WTC11 (cell line): Measurements from ENCODE around the gene TMEM94.

Experiments used
- E2F4 ChIP-seq: sonication (generic); formaldehyde crosslinking; IDR thresholded peaks from 2 replicates; pipeline ENCODE4 v1.8.1; 2022; ENCODE audit warnings: low read depth, mild to moderate bottlenecking, moderate library complexity, missing genetic modification reagents, borderline replicate concordance
- USF2 ChIP-seq: sonication (generic); formaldehyde crosslinking; IDR thresholded peaks from 2 replicates; pipeline ENCODE4 v1.8.1; 2023; ENCODE audit warnings: mild to moderate bottlenecking, missing genetic modification reagents, moderate library complexity
- TF ChIP-seq, protein P1 (sequence below): fragments of 200-600 bp; IDR thresholded peaks from 2 replicates; pipeline ENCODE4 v1.8.0; 2022; ENCODE audit warnings: antibody characterized with exemption

DNA sequence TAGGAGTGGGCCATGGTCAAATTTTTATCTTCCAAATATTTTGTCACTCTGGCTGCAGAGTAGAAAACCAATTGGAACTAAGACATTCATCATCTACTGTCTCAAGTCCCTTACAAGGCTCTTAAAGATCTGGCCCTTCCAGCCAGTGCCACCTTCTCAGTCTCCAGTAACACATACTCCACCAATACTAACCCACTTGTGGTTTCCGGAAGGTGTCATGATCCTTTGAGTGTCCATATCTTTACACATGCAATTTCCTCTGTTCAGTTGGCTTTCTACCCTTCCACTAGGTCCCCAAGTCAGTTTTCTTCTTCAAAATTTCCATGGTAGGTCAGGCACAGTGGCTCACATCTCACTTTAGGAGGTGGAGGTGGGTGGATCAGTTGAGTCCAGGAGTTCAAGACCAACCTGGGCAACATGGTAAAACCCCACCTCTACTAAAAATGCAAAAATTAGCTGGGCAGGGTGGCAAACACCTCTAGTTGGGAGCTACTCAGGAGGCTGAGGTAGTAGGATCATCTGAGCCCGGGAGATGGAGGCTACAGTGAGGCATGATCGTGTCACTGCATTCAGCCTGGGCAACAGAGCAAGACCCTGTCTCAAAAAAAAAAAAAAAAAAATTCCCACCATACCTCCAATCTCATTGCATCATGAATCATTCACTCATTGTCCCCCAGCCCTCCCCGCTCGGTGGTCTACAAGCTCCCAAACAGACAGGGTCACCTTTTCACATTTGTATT lies 44.9 kb upstream of the TMEM94 start:
- no peak for TF ChIP-seq USF2 (CRISPR knock-in tag)
- TF ChIP-seq, protein P1, sequence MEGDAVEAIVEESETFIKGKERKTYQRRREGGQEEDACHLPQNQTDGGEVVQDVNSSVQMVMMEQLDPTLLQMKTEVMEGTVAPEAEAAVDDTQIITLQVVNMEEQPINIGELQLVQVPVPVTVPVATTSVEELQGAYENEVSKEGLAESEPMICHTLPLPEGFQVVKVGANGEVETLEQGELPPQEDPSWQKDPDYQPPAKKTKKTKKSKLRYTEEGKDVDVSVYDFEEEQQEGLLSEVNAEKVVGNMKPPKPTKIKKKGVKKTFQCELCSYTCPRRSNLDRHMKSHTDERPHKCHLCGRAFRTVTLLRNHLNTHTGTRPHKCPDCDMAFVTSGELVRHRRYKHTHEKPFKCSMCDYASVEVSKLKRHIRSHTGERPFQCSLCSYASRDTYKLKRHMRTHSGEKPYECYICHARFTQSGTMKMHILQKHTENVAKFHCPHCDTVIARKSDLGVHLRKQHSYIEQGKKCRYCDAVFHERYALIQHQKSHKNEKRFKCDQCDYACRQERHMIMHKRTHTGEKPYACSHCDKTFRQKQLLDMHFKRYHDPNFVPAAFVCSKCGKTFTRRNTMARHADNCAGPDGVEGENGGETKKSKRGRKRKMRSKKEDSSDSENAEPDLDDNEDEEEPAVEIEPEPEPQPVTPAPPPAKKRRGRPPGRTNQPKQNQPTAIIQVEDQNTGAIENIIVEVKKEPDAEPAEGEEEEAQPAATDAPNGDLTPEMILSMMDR, result no peak
- TF ChIP-seq E2F4 (CRISPR knock-in tag), result no peak
